Muscle layer of duodenum (tissue), 2 donors: Measurements from ENCODE around the gene ALOX12.

Experiments used
- H3K27ac ChIP-seq: one replicate; pipeline ENCODE4 v1.7.0; 2013; ENCODE audit warnings: mild to moderate bottlenecking, low read length
- H3K27me3 ChIP-seq: one replicate; pipeline ENCODE4 v1.7.0; 2013; ENCODE audit warnings: low read depth, mild to moderate bottlenecking, control low read depth, low read length
- H3K36me3 ChIP-seq, 2 donors: one replicate each; pipeline ENCODE4 v1.7.0; 2013; ENCODE audit warnings: low read length in 2 of 2, control low read depth in 1 of 2, mild to moderate bottlenecking in 1 of 2; ENCODE audit not compliant: insufficient read depth in 2 of 2, control insufficient read depth in 1 of 2
- H3K4me1 ChIP-seq, 2 donors: one replicate each; pipeline ENCODE4 v1.7.0; 2013; ENCODE audit warnings: low read length in 2 of 2, mild to moderate bottlenecking in 2 of 2, control low read depth in 1 of 2, moderate library complexity in 1 of 2; ENCODE audit not compliant: insufficient read depth in 2 of 2, control insufficient read depth in 1 of 2
- H3K4me3 ChIP-seq, 2 donors: one replicate each; pipeline ENCODE4 v1.7.0; 2013; ENCODE audit warnings: low read length in 2 of 2, low read depth in 1 of 2, mild to moderate bottlenecking in 1 of 2
- H3K9me3 ChIP-seq, 2 donors: one replicate each; pipeline ENCODE4 v1.7.0; 2013; ENCODE audit warnings: low read length in 2 of 2, control low read depth in 1 of 2, mild to moderate bottlenecking in 1 of 2; ENCODE audit not compliant: control insufficient read depth in 1 of 2
- donor health status: healthy.

The ALOX12 gene

GRCh38 chr17:7023576-7024401 lies 27.9 kb downstream of the ALOX12 start:
- H3K36me3 ChIP-seq, result no peaks in the 10 kb centered on the region
- peak overlapping the region; percentile 26 to 39 for H3K4me3 ChIP-seq
- H3K27me3 ChIP-seq, result no peaks in the 10 kb centered on the region
- H3K9me3 ChIP-seq, result no peaks in the 10 kb centered on the region
- H3K27ac ChIP-seq, result no peak overlapping the region
- H3K4me1 ChIP-seq, result peaks cover 2 to 26% of the 10 kb centered on the region in 2 donors

GRCh38 chr17:7024402-7024785 lies 28.5 kb downstream of the ALOX12 start:
- Histone ChIP-seq H3K4me3 (peak overlapping the region in 1 of 2 donors; percentile 33), H3K27ac (no peak overlapping the region), H3K4me1 (peaks cover 2 to 26% of the 10 kb centered on the region in 2 donors), H3K27me3 (no peaks in the 10 kb centered on the region), H3K9me3 (no peaks in the 10 kb centered on the region), H3K36me3 (no peaks in the 10 kb centered on the region)

- Histone ChIP-seq H3K4me1 (peaks cover 2 to 24% of the 10 kb centered on the region in 2 donors), H3K27me3 (no peaks in the 10 kb centered on the region), H3K4me3 (no peak overlapping the region), H3K27ac (no peak overlapping the region), H3K36me3 (no peaks in the 10 kb centered on the region), H3K9me3 (no peaks in the 10 kb centered on the region)
Measured at GRCh38 chr17:7025245-7025644, 29.4 kb downstream of the ALOX12 start.

GRCh38 chr17:7026471-7027115 lies 30.7 kb downstream of the ALOX12 start:
- H3K36me3 ChIP-seq, result no peaks in the 10 kb centered on the region
- H3K4me3 ChIP-seq, result no peak overlapping the region
- H3K4me1 ChIP-seq, result peaks cover 2 to 17% of the 10 kb centered on the region in 2 donors
- no peak overlapping the region for H3K27ac ChIP-seq
- no peaks in the 10 kb centered on the region for H3K9me3 ChIP-seq
- no peaks in the 10 kb centered on the region for H3K27me3 ChIP-seq

GRCh38 chr17:7027335-7027734 lies 31.5 kb downstream of the ALOX12 start:
- H3K27me3 ChIP-seq, result no peaks in the 10 kb centered on the region
- no peak overlapping the region for H3K4me3 ChIP-seq
- H3K4me1 ChIP-seq, result peaks cover 0 to 9% of the 10 kb centered on the region in 2 donors
- H3K9me3 ChIP-seq, result no peaks in the 10 kb centered on the region
- no peaks in the 10 kb centered on the region for H3K36me3 ChIP-seq
- no peak overlapping the region for H3K27ac ChIP-seq

- Histone ChIP-seq H3K27ac (no peak overlapping the region), H3K27me3 (no peaks in the 10 kb centered on the region), H3K4me3 (no peak overlapping the region), H3K4me1 (no peaks in the 10 kb centered on the region), H3K9me3 (no peaks in the 10 kb centered on the region), H3K36me3 (no peaks in the 10 kb centered on the region)
Measured at GRCh38 chr17:7029096-7029495, 33.2 kb downstream of the ALOX12 start.

- H3K27ac ChIP-seq, result no peak overlapping the region
Measured at GRCh38 chr17:7029659-7030058, 33.8 kb downstream of the ALOX12 start.

GRCh38 chr17:7034955-7035590 lies 39.2 kb downstream of the ALOX12 start:
- H3K9me3 ChIP-seq, result no peaks in the 10 kb centered on the region
- H3K4me3 ChIP-seq, result peak overlapping the region; percentile 76 to 84
- peak overlapping the region; percentile 94 for H3K27ac ChIP-seq
- no peaks in the 10 kb centered on the region for H3K27me3 ChIP-seq
- H3K36me3 ChIP-seq, result no peaks in the 10 kb centered on the region
- peaks cover 4 to 9% of the 10 kb centered on the region in 2 donors for H3K4me1 ChIP-seq

More at GRCh38 chr17:7029659-7030058, 33.8 kb downstream of the ALOX12 start:
- H3K27me3 ChIP-seq, result no peaks in the 10 kb centered on the region
- no peak overlapping the region for H3K4me3 ChIP-seq
- no peaks in the 10 kb centered on the region for H3K36me3 ChIP-seq
- no peaks in the 10 kb centered on the region for H3K9me3 ChIP-seq
- H3K4me1 ChIP-seq, result no peaks in the 10 kb centered on the region

GRCh38 chr17:7035591-7036368 lies 39.9 kb downstream of the ALOX12 start, which contains the start of gene SLC16A13:
TSS of gene SLC16A13 (plus strand) at chr17:7036015. CDS start at chr17:7036383, 368 bp downstream.
- Histone ChIP-seq H3K36me3 (no peaks in the 10 kb centered on the region), H3K9me3 (no peaks in the 10 kb centered on the region), H3K4me1 (peaks cover 4 to 9% of the 10 kb centered on the region in 2 donors), H3K4me3 (peak within 1 kb of the TSS; percentile 76 to 84), H3K27me3 (no peaks in the 10 kb centered on the region), H3K27ac (peak within 1 kb of the TSS; percentile 94)

- Histone ChIP-seq H3K9me3 (no peaks in the 10 kb centered on the region), H3K4me3 (no peak overlapping the region), H3K36me3 (no peaks in the 10 kb centered on the region), H3K4me1 (peaks cover 4 to 19% of the 10 kb centered on the region in 2 donors), H3K27ac (no peak overlapping the region), H3K27me3 (no peaks in the 10 kb centered on the region)
Measured at GRCh38 chr17:7038025-7038862, 42.4 kb downstream of the ALOX12 start.
